Activated CD8-positive, alpha-beta T cell treated with anti-CD3 and anti-CD28 coated beads for 36 hours (primary cell): Measurements from ENCODE around the gene ZNF710. TPM values are rescaled to one million over a fixed set of nuclear protein-coding genes. Genes with fewer than 3 reads are reported as not detected.

Experiments used
- ATAC-seq: fragments of 200-7000 bp; cut with Tn5 transposase; one replicate; pipeline ENCODE4 v1.10.0; 2021; ENCODE audit warnings: mild to moderate bottlenecking, moderate library complexity
- CTCF ChIA-PET: fragments of 350-600 bp; sonication (Branson Sonifier 250); formaldehyde crosslinking; loops from one replicate; lab custom pipeline; 2021; ENCODE audit warnings: antibody characterized with exemption; lab: Charles Lee
- POLR2A ChIA-PET: fragments of 350-600 bp; sonication (Branson Sonifier 250); formaldehyde crosslinking; loops from one replicate; lab custom pipeline; 2021; ENCODE audit warnings: antibody characterized with exemption; lab: Charles Lee
- DNase-seq: peaks from one replicate; pipeline ENCODE4 v3.0.0-alpha.2; 2020
- H3K27ac Mint-ChIP-seq: one replicate; pipeline ENCODE4 v1.8.0; 2021; ENCODE audit warnings: mild to moderate bottlenecking, mixed read lengths
- H3K27me3 Mint-ChIP-seq: one replicate; pipeline ENCODE4 v1.8.0; 2021; ENCODE audit warnings: mixed read lengths
- H3K36me3 Mint-ChIP-seq: one replicate; pipeline ENCODE4 v1.8.0; 2021; ENCODE audit warnings: low read depth, mixed read lengths
- H3K4me1 Mint-ChIP-seq: one replicate; pipeline ENCODE4 v1.8.0; 2021; ENCODE audit warnings: low read depth, mixed read lengths
- H3K4me3 Mint-ChIP-seq: one replicate; pipeline ENCODE4 v1.8.0; 2021; ENCODE audit warnings: mild to moderate bottlenecking, moderate library complexity, mixed read lengths
- H3K9me3 Mint-ChIP-seq: one replicate; pipeline ENCODE4 v1.8.0; 2021; ENCODE audit warnings: mixed read lengths
- CTCF ChIP-seq: fragments of 200-600 bp; IDR thresholded peaks from one replicate; pipeline ENCODE4 v1.8.0; 2022; ENCODE audit warnings: antibody characterized with exemption, mild to moderate bottlenecking
- intact Hi-C: fragments of 100-400 bp; cut with micrococcal nuclease; formaldehyde crosslinking; loops from one replicate; pipeline ENCODE4 v1.10.0; 2022
- total RNA-seq, 2 experiments: library from RNA; stranded (reverse); gene quantifications; one replicate each; pipeline ENCODE4 v1.2.3, GENCODE V29; 2021

ZNF710 gene
- total RNA-seq, 2 experiments from 2014 or later = 15.2 to 17.2 TPM

DNA sequence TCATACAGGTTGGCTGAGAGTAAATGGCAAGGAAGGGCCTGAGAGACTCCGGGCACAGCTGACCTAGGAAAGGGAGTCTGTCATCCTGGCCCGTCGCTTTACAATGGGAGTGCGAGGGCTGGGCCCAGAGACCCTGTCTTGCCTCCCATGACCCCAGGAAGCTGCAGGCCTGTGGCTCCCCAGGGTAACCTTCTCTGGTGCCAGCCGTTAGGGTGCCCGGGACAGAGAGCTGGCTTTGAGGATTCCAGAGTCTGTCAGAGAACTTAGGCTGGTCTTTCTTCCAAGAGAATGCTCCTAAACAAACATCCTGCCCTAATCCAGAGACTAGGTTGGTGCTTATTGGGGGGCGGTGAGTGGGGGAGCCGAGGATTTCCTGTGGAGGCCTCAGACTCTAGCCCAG, 18.5 kb downstream of the ZNF710 start:
- no peak for ATAC-seq
- POLR2A ChIA-PET = interaction anchor here (1.4 kb wide), 1 partner anchor 17 kb away, joined by 3 read pairs; no protein-coding TSS in a partner anchor
- H3K4me1 Mint-ChIP-seq = peaks cover 15% of the 10 kb centered on the region

DNA sequence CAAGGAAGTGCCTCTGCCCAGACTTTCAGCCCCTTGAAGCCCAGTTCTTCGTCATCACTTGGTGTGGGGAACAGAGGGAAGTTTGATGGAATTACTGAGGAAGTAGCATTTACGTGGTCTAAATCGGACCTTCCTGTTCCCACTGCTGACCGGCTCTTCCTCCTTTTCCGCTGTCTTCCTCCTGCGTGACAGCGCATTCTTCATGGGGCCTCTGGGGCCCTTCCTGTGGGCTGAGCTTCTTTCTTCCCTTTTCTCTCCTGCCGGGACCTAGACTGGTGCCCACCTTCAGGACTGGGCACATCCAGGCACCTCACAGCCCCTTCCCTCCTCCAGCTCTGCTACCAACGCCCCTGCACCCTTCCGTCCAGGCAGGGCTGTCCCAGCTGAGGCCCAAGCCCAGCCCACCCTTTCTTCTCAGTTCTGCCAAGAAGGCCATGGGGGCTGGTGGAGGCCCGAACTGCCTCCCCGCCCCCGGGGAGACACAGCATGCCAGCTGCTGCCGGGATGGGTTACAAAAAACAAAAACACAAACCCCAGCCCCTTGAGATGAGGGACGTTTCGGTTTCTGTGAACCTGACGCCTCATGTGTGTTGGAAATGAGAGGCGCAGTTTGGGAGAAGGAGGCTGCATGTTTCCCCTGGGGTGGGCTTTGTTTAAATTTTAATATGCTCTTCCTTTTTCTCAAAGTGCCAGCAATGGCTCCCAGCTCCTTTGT, 19.1 kb downstream of the ZNF710 start:
- POLR2A ChIA-PET = interaction anchor here (1.4 kb wide), 1 partner anchor 17 kb away, joined by 3 read pairs; no protein-coding TSS in a partner anchor
- no peak overlapping the region for H3K27ac Mint-ChIP-seq
- H3K27me3 Mint-ChIP-seq = no peaks in the 10 kb centered on the region
- H3K4me1 Mint-ChIP-seq = peaks cover 18% of the 10 kb centered on the region
- DNase-seq (no peak), ATAC-seq (no peak)
- intact Hi-C loops = no loop called here
- CTCF ChIA-PET = interaction anchor here (1.9 to 2.5 kb wide), 2 partner anchors 13 to 51 kb away, joined by 6 read pairs; no protein-coding TSS in a partner anchor
- no peaks in the 10 kb centered on the region for H3K36me3 Mint-ChIP-seq
- no peaks in the 10 kb centered on the region for H3K9me3 Mint-ChIP-seq
- H3K4me3 Mint-ChIP-seq = no peak overlapping the region
- no peak for TF ChIP-seq CTCF

More for the DNA sequence above, 18.5 kb downstream of the ZNF710 start:
- Mint-ChIP-seq H3K27me3 (no peaks in the 10 kb centered on the region), H3K4me3 (no peak overlapping the region), H3K9me3 (no peaks in the 10 kb centered on the region), H3K36me3 (no peaks in the 10 kb centered on the region), H3K27ac (no peak overlapping the region)
- CTCF ChIA-PET = interaction anchor here (2.5 kb wide), 1 partner anchor 12 kb away, joined by 6 read pairs; no protein-coding TSS in a partner anchor
- intact Hi-C loops = no loop called here
- no peak for DNase-seq
- TF ChIP-seq CTCF = no peak

- DNase-seq = no peak
- Mint-ChIP-seq H3K9me3 (no peaks in the 10 kb centered on the region), H3K27me3 (no peaks in the 10 kb centered on the region), H3K4me3 (no peak overlapping the region), H3K27ac (no peak overlapping the region), H3K4me1 (peaks cover 15% of the 10 kb centered on the region), H3K36me3 (no peaks in the 10 kb centered on the region)
- ChIA-PET POLR2A (interaction anchor here (0.7 to 1.4 kb wide), 2 partner anchors 16 to 18 kb away, joined by 3 read pairs; no protein-coding TSS in a partner anchor), CTCF (interaction anchor here (1.9 kb wide), 1 partner anchor 50 kb away, joined by 6 read pairs; no protein-coding TSS in a partner anchor)
- ATAC-seq = no peak
- intact Hi-C loops = no loop called here
- no peak for TF ChIP-seq CTCF
These were observed 19.9 kb downstream of the ZNF710 start for GRCh38 chr15:90020936-90021507.

DNA sequence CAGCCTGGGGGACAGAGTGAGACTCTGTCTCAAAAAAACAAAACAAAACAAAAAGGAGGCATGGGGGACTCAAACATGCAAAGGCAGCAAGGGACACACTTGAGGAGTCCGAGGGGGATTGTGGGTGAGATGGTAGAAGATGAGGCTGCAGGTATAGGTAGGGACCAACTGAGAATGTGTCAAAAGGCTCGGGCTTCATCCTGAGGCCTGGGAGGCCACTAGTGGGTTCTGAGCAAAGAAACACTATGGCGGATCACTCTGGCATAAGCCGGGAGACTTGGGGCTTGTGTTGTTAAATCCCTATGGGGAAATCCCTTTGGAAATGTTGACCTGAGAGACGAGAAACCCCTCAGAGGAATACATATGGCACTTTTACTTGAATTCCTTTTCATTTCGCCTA, 21.2 kb downstream of the ZNF710 start:
- no peaks in the 10 kb centered on the region for H3K9me3 Mint-ChIP-seq
- H3K27ac Mint-ChIP-seq = no peak overlapping the region
- peaks cover 10% of the 10 kb centered on the region for H3K4me1 Mint-ChIP-seq
- no peak for ATAC-seq
- intact Hi-C loops = no loop called here
- CTCF ChIA-PET = interaction anchor here (1.3 kb wide), 1 partner anchor 63 kb away, joined by 3 read pairs; no protein-coding TSS in a partner anchor
- no peak for DNase-seq
- TF ChIP-seq CTCF = no peak
- no peaks in the 10 kb centered on the region for H3K27me3 Mint-ChIP-seq
- no peaks in the 10 kb centered on the region for H3K36me3 Mint-ChIP-seq
- POLR2A ChIA-PET = no interaction called here
- H3K4me3 Mint-ChIP-seq = no peak overlapping the region
